Tibial nerve (tissue), 4 donors: Measurements from ENCODE around the gene KBTBD4.

Experiments used
- EP300 ChIP-seq, 2 donors: sonication (generic); formaldehyde crosslinking; IDR thresholded peaks; one replicate each; pipeline ENCODE4 v1.6.1; 2017; ENCODE audit warnings: antibody characterized with exemption in 2 of 2, mild to moderate bottlenecking in 1 of 2
- POLR2A ChIP-seq, 2 donors: fragments of 450-650 bp; IDR thresholded peaks; one replicate each; pipeline ENCODE4 v1.6.1; 2017; ENCODE audit warnings: antibody characterized with exemption in 2 of 2, mild to moderate bottlenecking in 2 of 2, moderate library complexity in 2 of 2
- TF ChIP-seq, protein P1 (sequence below), 5 experiments: fragments of 200-600 bp in 3 of 5; fragments of 450-650 bp in 2 of 5; sonication (generic) in 3 of 5; IDR thresholded peaks; one replicate each; pipeline ENCODE4 v1.5.1; 2016 to 2019; ENCODE audit warnings: antibody characterized with exemption in 5 of 5, mild to moderate bottlenecking in 3 of 5, moderate library complexity in 2 of 5

DNA sequence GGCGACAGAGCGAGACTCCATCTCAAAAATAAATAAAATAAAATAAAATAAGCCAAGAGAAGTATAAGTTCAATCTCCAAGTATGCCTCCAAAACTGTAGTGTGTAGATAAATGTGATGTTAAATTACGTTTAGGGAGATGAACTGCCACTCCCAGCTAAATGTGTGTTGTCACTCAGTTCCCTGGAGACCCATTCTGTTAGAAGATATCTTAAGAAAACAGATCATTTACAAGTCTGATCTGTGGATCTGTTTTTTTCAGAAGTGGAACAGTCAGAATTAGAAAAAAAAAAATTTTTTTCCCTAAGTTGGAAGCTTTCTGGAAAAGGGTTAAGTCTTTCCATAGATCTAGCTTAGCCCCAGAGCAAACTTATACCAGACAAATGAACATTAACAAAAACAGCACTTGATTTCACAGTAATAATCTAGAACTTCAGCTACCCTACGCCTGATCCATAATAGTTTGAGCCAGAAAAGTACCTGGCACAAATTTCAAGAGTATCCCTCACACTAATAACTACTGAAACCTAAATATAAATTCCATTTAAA is 44.0 kb downstream of the KBTBD4 start:
- TF ChIP-seq, protein P1, sequence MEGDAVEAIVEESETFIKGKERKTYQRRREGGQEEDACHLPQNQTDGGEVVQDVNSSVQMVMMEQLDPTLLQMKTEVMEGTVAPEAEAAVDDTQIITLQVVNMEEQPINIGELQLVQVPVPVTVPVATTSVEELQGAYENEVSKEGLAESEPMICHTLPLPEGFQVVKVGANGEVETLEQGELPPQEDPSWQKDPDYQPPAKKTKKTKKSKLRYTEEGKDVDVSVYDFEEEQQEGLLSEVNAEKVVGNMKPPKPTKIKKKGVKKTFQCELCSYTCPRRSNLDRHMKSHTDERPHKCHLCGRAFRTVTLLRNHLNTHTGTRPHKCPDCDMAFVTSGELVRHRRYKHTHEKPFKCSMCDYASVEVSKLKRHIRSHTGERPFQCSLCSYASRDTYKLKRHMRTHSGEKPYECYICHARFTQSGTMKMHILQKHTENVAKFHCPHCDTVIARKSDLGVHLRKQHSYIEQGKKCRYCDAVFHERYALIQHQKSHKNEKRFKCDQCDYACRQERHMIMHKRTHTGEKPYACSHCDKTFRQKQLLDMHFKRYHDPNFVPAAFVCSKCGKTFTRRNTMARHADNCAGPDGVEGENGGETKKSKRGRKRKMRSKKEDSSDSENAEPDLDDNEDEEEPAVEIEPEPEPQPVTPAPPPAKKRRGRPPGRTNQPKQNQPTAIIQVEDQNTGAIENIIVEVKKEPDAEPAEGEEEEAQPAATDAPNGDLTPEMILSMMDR (IDR thresholded peaks at IDR 0.05) = no peak
- TF ChIP-seq EP300 (IDR thresholded peaks at IDR 0.05) = no peak
- no peak for TF ChIP-seq POLR2A (IDR thresholded peaks at IDR 0.05)
